AG04449 (cell line): Measurements from ENCODE around the gene DBF4.
"Not testable (repeated sequence)": the region's sequence is repeated elsewhere in the genome, so short reads cannot be mapped to it uniquely, and the experiment has no call there.

Experiments used
- CTCF ChIA-PET: fragments of 350-600 bp; formaldehyde crosslinking; extraction: SDS; loops from one replicate; lab custom pipeline; 2021; ENCODE audit warnings: antibody characterized with exemption; lab: Yijun Ruan, JAX
- POLR2A ChIA-PET: fragments of 400-600, 350-600 bp; formaldehyde crosslinking; extraction: SDS; loops from one replicate; lab custom pipeline; 2020; ENCODE audit warnings: antibody characterized with exemption, inconsistent platforms; lab: Yijun Ruan, JAX
- DNase-seq: peaks from one replicate; pipeline ENCODE4 v3.0.0-alpha.2; 2010; ENCODE audit warnings: low read depth, low spot score
- H3K4me3 ChIP-seq: 2 replicates; pipeline ENCODE4 v1.5.1; 2011; ENCODE audit warnings: low read depth, mild to moderate bottlenecking, control low read depth, low read length
- TF ChIP-seq, protein P1 (sequence below): IDR thresholded peaks from one replicate; pipeline ENCODE4 v1.5.1; 2011; ENCODE audit warnings: mild to moderate bottlenecking, moderate library complexity, low read length, control low read depth, inconsistent platforms; ENCODE audit not compliant: insufficient read depth; ENCODE audit errors: missing control alignments

The DBF4 gene

DNA sequence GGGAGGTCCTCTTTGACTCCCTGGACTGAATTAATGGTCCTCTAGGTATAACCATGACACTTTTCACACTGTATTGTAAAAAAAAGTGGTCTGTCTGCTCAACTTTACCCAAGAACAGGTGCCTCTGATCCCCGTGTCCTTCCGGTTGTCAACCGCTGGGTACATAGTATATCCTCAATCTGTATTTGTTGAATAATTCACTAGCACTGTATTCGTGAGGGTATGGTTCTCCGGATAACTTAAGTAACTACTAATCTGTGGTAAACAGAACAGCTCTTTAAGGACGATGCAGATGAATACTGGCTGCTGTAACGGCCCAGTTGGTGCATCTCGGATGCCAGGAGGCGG is 57.3 kb downstream of the DBF4 start:
- DNase-seq: no peak
- peak overlapping the region; percentile 66 for H3K4me3 ChIP-seq
- ChIA-PET POLR2A (no interaction called here), CTCF (interaction anchor here (1.1 kb wide), 1 partner anchor 11 kb away, joined by 3 read pairs; no protein-coding TSS in a partner anchor)
- TF ChIP-seq, protein P1, sequence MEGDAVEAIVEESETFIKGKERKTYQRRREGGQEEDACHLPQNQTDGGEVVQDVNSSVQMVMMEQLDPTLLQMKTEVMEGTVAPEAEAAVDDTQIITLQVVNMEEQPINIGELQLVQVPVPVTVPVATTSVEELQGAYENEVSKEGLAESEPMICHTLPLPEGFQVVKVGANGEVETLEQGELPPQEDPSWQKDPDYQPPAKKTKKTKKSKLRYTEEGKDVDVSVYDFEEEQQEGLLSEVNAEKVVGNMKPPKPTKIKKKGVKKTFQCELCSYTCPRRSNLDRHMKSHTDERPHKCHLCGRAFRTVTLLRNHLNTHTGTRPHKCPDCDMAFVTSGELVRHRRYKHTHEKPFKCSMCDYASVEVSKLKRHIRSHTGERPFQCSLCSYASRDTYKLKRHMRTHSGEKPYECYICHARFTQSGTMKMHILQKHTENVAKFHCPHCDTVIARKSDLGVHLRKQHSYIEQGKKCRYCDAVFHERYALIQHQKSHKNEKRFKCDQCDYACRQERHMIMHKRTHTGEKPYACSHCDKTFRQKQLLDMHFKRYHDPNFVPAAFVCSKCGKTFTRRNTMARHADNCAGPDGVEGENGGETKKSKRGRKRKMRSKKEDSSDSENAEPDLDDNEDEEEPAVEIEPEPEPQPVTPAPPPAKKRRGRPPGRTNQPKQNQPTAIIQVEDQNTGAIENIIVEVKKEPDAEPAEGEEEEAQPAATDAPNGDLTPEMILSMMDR: no peak

DNA sequence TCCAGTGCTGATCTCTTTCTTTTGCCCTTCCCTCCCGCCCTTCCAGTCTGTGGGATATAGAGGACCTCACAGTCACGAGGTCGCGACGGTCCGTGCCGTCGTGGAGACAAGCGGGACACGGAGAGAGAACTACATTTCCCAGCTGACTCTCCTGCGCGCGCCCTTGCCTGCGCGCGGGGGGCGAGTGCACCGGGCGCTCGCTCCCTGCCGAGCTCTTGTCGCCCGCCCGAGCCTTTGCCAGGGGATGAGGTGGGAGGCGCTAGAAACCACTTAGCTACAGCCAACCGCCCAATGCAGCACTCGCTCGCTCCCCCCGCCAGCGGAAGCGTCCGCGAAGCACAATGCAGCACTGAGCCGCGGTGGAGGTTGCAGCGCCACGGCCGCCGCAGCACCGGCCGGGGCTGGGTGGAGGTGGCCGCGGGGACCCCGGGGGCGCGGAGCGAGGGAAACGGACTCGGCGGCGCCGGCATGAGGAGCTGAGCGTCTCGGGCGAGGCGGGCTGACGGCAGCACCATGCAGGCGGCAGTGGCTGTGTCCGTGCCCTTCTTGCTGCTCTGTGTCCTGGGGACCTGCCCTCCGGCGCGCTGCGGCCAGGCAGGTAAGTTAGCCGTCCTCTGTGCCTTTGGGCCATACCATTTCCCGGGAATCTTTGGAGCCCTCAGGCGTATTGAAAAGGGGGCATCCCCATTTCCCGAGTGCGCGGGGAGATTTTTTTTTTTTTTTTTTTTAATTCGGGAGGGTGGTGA is 57.8 kb downstream of the DBF4 start, which contains the start of gene ADAM22:
Gene ADAM22, plus strand, starts transcription at position 299 of the 746 bp plus-strand sequence. Its CDS starts 215 bp downstream, at position 514.
- POLR2A ChIA-PET: no interaction called here
- no peak for DNase-seq
- TF ChIP-seq, protein P1: no peak
- CTCF ChIA-PET: interaction anchor here (1.1 kb wide), 1 partner anchor 10 kb away, joined by 3 read pairs; no protein-coding TSS in a partner anchor
- peak within 1 kb of the TSS; percentile 66 for H3K4me3 ChIP-seq

DNA sequence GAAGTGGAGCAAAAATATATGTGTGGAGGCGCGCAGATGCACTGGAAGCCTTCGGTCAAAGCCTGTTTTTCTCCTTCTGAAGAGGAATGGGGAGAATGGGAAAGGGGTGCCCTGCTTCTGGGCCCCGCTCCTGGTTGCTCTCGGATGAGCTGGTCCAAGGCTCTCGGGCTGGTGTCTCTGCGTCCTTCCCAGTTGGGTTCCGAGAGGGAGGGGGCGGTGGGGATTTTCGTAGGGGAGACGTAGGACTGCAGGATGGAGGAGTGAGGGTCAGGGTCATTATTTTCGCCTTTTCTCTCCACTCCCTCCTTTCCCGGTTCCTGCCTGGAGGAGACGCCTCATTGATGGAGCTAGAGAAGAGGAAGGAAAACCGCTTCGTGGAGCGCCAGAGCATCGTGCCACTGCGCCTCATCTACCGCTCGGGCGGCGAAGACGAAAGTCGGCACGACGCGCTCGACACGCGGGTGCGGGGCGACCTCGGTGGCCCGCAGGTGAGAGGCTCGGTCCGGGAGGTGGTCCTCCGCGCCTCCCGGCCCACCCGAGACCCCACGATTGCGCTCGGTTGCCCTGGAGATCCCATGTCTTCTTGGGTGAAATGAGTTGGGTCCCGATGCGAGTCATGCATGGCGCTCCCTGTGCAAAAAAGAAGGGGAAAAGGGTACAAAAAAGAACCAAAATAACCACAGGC is 58.5 kb downstream of the DBF4 start:
- no peak for DNase-seq
- peak overlapping the region; percentile 66 for H3K4me3 ChIP-seq
- ChIA-PET CTCF (no interaction called here), POLR2A (no interaction called here)
- TF ChIP-seq, protein P1: no peak

DNA sequence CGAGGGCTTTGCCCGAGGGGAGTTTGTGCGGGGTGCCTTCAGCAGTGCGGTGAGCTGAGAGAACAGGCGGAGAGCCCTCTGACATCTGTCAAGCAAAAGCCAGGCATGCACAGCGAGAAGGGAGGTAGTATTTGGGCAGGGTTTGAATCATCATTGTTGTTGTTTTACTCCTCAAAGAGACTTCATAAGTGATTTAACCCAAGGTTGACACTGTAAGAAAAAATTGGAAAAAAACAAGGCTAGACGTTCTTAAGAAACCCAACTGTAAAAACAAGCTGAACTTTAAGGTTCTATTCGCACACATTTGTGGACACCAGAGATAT is 59.1 kb downstream of the DBF4 start:
- TF ChIP-seq, protein P1: no peak
- no peak for DNase-seq
- peak overlapping the region; percentile 66 for H3K4me3 ChIP-seq
- CTCF ChIA-PET: no interaction called here
- POLR2A ChIA-PET: no interaction called here

DNA sequence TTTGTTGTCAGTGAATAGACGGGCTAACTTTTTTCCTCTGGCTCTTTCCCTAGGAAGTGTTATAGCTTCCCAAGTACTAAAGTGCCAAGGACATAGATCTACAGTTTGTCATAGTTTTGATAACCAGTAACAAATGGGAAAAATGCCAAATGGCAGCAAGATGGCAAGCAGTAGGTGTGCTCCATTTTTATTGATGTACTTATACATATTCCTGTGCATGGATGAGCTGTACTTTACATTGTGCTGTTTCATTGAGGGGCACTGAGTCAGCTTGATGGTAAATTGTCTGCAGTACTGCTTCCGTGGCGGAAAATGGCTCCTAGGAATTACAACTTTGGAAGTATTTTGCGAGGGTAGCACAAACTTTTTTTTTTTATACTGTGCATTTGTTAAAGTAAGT is 64.8 kb downstream of the DBF4 start:
- ChIA-PET POLR2A (no interaction called here), CTCF (no interaction called here)
- TF ChIP-seq, protein P1: no peak
- DNase-seq: no peak
- H3K4me3 ChIP-seq: no peak overlapping the region

DNA sequence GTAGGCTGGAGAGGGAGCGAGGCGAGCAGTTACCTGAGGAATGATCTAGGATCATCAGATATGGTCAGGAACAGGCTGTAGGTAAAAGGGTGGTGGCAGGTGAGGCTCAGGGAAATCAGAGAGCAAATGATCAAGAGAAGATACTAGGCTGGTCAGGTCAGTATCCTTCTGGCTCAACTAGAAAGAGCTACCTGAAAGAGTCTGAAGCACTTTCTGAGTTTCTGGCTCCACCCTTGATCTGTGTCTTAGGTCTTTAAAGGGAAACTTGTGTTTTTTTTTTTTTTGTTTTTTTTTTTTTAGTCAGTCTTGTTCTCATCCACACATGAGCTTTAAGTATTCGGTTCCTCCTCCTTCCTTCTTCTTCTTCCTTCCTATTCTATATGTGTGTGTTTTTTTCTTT is 68.3 kb downstream of the DBF4 start:
- no peak overlapping the region for H3K4me3 ChIP-seq
- ChIA-PET CTCF (interaction anchor here (0.6 to 1.2 kb wide), 2 partner anchors 11 to 39 kb away, joined by 3 to 4 read pairs; partner anchors contain the start of gene ADAM22), POLR2A (no interaction called here)
- TF ChIP-seq, protein P1: no peak
- no peak for DNase-seq

DNA sequence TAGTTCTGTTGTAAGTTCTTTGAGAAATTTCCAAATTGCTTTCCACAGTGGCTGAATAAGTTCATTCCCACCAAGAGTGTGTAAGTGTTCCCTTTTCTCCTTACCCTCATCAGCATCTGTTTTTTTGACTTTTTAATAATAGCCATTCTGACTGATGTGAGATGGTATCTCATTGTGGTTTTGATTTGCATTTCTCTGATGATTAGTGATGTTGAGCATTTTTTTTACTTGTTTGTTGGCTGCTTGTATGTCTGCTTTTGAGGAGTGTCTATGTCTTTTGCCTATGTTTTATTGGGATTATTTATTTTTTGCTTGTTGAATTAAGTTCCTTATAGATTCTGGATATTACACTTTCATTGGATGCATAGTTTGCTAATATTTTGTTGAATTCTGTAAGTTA is 69.6 kb downstream of the DBF4 start:
- H3K4me3 ChIP-seq, DNase-seq, POLR2A ChIA-PET, CTCF ChIA-PET: not testable (repeated sequence)
